Nucleus accumbens (tissue), 56 donors: ENCODE results near the gene KIAA1755.

Experiments
- DNase-seq, 56 donors: peaks; one replicate each; lab custom pipeline; 2025; lab: John Stamatoyannopoulos, UW

The KIAA1755 gene

DNA sequence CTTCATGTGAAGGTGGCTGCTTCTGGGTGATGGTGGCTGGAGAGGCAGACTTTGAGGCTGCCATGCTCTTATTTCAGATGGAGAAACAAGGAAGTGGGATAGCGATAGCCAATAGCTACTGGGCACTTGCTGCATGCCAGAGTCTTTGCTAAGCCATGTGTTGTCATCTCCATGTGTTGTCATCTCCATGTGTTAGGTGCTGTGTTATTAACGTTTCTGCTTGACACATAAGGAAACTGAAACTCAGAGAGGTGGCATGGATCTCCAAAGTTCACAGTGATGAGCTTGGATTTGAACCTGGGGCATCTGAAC, 16.9 kb downstream of the KIAA1755 start:
- DNase-seq = no peak

DNA sequence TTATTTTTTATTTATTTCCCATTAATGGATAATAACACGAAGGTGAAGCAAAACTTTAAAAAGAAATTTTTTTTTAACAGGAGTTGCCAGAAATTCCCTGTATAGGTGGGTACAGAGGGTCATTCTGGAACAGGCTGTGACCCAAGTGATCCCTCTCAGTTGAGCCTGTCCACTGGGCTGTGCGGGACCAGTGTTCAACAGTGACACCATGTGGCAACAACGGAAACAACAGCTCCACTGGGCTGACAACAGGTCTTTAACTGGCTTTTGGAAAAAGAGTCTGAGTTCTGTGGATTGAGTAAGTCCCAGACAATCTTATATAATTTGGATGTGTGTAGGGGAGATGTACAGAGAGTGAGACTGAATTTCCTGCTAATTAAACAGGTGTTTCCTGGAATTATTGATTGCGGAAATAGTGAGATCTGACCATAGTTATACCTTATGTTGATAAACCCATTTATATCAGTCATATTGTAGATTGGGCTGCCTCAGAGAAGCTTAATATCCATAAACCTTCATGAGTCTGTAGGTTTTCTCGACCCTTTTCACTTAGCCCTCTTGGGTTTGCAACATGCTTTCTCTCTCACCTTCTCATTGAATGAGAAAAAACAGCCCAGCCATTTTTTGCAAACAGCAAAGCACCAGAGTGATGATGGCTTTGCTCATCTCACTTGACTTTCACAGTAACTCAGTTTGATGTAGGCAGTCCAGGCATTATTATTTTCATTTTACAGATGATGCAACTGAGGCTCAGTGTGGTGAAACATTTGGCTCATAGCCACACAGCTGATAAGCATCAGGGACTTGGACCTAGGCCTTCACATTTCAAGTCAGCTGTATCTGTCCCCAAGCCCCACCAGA, 17.5 kb downstream of the KIAA1755 start:
- DNase-seq = no peak

DNA sequence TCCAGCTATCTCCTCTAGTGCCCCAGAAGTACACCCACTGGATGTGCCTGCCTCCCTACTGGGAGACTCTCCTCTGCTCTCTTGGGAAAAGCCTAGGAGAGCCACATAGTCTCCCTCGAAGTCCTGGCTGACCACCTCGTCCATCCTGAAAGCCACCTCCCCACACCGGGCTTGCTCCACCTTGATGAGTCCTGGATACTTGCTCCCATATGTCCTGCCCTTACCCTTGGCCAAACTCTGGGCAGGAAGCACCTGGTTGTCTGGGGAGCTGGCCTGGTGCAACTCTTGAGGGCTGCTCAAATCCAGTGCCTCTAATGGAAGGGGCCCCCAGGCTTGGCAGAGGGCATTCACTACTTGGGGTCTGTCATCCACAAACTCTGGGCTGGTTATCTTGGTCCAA, 19.3 kb downstream of the KIAA1755 start:
- DNase-seq = no peak

DNA sequence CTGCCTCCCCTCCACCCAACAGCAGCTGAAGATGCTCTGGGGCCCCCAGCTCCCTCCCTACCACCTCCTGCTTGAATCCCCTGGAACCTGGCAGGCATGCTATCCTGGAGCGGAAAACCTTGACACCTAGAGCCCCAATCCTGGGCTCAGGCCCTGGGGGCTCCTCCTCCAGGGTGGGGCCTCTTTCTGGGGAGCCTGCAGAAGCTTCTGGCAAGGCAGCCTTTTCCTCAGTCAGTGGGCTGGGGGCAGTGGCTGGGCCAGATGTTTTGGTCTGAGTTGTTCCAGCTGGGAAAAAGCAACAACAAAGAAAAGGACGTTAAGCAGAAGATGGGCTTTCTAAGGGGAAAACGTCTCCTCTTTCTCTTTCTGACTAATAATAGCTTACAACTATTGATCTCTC, 21.1 kb downstream of the KIAA1755 start:
- DNase-seq = no peak

DNA sequence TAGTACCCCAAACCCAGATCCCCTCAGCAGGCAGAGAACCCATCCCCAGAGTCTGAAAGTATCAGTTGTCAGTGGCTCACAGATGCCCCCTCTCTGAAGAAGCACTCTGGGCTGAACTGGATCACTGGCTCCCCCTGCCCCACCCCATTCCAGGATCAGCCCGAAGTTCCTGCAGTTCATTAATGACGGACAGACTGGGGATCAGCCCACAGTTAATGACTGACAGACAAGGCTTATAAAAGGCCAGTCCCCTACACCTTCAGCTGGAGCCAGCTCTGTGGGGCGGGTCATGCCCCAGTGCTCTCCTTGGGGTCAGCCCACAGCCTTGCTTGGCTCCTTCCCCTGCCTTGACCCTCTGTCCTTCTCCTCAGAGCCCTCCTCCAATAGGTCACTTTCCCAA, 21.7 kb downstream of the KIAA1755 start:
- no peak for DNase-seq

DNA sequence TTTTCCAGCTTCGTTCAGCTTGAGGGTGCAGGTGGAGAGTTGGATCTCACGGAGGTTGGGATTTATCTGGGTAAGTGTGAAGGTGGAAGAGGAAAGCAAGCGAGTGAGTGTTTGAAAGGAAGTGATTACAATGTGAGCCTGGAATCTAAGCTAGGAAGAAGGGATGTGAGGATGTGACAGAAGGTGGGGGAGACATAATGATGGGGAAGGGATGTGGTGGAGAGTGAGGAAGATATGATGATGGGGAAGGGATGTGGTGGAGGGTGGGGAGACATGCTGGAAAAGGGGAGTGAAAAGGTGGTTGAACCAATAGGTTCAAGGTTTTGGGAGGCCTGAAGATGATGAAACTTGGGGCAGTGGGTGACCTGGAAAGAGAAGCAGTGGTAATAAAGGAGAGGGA, 23.2 kb downstream of the KIAA1755 start:
- DNase-seq = no peak

DNA sequence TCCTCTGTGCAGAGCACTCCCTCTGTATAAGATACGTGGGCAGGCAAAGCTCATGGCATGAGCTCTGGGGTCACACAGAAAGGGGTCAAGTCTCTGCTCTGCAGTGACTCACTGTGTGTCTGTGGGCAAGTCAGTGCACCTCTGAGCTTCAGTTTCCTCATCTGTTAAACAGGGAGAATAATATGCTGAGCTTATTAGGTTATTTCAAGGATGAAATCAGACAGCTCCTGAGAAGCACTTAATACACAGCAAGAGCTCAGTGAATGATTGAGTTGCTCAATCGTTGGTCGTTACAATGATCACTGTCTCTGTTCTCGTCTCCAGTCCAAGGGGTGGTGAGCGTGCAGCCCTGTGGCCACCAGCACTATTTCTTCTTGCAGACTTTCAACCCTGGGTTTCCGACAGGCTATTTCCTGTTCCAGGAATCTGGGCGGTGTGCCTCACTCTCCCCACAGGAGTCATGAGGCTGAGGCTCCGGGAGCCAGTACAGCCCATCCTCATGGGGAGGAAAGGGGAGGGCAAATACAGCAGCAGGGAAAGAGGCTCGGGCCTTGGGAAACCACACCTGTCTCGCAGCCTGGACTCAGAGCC, 28.9 kb downstream of the KIAA1755 start:
- DNase-seq = no peak

DNA sequence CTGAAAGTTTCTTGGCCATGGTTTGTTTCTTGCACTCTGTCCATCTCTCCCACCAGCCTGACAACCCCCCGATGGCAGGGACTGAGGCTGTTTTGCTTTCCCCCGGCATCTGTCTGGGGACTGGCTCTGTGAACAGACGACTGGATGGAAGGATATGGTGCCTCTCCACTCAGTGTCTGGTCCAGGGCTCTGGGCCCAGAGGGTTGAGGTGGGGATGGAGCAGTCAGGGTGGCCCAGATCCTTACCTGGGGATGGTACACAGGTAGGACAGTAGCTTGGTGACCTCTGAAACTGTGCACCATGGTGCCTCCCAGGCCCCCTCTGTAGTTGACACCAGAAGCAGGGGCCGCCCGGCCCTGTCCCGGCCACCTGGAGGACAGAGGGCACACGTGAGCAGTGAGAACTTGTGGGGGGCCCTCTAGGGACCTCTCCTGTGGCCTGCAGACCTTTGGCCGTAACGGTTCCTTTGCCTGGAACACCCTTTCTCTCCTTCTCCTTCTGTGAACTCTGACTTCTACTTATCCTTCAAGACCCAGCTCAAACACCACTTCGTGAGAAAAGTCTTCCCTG, 29.5 kb downstream of the KIAA1755 start:
- DNase-seq = no peak

DNA sequence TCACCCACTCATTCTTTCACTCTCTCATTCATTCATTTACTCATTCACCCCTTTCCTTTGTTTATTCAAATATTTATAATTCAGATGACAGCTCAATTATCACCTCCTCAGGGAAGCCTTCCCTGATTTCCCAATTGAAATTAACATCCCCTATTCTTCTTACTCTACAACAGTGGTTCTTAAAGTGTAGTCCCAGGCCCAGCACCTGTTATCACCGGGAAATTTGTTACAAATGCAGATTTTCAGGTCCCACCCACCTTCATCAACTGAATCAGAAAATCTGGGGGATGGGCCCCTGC, 30.3 kb downstream of the KIAA1755 start:
- no peak for DNase-seq

DNA sequence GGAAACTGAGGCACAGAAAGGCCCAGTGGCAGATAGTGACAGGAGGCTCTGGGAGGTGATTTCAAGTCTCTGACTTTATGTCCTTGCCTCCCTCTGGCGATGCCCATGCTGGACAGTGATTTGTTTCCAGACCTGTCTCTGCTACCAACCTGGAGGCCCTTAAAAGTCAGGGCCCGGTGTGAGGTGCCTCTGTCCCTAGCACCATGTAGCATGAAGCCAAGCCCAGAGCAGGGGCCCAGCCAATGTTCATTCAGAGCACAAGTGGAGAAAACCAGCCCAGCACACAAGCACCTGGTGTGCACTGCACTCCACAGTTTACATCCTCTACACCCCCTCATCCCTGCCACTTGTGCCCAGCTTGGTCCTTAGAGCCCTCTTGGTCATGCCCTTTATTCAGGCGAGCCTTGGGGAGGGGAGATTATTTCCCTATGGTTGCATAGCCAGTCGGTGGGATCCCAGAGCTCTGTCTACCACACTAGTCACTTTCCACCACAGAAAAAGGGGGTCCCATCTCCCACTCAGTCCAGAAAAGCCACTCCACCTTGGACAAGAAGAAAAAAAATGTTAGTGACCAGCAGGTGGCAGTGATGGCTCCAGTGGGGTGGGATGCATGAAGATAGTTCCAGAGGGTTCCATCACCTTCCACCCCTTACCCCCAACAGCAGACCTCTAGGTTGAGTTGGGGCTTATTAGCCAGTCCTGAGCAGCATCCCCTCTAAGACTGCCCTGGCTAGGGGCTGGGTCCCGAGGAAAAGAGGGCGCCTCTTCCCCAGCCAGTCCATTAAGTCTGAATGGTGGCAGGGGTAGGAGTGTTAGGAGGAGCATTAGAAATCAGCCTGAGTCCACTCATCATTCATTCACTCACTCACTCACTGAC, 30.9 kb downstream of the KIAA1755 start:
- no peak for DNase-seq

DNA sequence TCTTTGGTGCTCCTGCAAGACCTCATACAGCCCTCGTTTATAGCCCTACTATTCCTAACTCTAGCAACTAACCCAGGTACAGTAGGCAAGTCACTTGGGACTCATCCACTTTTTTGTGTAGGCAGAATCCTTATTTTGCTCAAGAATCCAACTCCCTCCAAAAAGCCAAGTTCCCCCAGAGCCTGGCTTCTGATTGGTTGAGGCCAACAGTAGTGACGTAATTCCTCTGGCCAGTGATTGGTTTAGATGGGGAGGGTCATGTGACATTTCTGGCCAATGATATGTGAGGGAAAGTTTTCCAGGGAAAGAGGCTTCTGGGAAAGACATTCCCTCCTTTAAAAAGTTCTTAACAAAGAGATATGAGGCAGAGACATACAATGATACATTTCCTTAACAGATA, 32.1 kb downstream of the KIAA1755 start:
- DNase-seq = peak in 1 of 56 donors; percentile 21

DNA sequence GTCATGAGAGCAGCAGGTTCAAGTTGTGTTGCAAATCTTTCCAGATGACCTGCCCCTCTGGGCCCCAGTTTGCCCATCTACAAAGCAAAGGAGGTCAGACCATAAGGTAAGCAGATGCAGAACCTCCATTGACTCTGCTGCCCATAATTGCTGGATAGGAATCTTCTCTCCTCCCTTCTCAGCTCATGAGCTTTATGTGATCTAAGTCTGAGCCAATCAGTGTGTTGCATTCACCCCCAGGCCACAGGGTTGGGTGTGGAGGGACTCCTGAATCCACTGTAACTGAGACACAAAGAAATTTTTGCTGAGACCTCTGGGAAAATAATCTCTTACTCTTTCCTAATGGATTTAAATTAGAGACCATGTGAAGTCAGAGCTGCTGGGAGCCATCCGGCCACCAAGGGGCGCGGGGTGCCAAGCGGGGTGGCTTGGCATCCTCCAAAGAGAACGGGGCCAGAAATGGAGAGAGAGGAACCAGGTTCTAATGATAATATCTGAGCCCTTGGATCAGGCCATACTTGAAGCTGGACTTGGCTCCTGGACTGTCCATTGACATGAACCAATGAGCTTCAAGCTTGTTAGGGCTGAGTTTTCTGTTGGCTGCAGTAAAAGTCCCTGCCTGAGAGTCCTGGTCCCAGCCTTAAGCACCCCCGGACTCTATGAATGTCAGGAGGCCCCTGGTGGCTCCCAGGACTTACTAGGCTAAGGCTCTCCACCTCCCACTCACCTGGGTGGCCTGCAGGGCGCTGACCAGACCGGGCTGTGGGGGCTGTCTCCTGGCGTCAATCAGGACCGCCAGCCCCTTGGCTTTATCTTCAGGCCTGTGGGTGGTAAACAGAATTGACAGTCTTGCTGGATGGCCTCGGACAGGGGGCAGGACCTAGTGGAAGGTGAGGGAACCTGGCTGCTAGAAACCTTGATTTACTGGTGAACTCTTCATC, 32.8 kb downstream of the KIAA1755 start:
- DNase-seq = no peak

DNA sequence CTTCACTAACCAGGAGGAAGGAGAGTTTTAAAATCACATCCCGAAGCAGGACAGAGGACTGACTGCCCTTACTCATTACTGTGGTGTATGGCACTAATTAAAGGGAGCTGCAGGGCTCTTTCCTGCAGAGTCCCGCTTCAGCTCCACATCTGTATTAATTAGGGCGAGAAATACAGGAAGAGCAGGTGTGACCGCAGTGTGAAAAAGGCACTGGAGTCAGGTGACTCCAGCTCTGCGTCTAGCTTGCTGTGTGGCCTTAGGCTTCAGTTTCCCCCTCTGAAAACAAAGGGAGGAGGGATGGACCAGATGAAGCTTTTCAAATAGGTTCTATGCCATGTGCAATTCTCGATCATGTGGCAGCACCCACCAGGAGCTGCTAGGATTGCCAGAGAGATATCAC, 34.0 kb downstream of the KIAA1755 start:
- DNase-seq = no peak

DNA sequence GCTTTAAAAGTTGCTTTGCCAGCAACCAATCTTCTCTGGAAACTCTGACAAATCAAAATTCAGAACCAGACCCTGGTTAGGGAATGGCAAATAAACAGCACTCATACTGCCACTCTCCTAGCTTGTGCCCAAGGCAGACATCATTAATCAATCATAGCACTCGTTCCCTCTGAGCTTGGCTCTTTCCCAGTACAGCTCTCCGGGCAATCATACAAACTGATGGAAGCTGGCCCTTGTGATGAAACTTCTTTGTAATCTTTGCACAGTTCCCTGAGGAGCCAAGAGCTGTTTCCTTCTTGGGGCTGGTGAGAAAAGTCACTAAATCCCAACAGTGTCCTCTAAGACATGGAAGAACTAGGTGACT, 34.7 kb downstream of the KIAA1755 start:
- no peak for DNase-seq

DNA sequence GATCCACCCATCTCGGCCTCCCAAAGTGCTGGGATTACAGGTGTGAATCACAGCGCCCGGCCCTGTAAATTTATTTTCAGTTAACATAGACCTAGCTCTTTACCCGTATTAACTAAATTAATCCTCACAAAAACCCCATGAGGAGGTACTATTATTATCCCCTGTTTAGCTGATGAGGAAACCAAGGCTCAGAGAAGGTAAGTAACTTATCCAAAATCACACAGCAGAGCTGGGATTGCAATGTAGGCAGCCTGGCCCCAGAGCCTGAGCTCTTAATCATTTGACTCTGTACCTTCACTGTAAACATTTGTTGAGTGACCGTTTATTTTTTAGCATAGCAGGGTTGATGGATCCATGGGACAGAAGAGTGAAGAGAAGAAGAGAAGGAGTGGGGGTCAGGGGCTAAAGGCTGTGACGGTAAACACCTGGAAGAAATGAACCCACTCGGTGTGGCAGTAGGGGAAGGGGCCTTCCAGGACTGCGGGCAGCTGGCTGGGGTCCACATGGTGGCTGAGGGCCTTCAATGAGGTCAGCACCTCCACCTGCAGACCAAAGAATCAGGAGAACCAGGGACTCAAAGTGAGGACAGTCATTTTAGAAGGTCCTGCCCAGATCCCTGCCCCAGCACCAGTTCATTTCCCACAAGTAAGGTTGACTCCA, 35.2 kb downstream of the KIAA1755 start:
- no peak for DNase-seq

DNA sequence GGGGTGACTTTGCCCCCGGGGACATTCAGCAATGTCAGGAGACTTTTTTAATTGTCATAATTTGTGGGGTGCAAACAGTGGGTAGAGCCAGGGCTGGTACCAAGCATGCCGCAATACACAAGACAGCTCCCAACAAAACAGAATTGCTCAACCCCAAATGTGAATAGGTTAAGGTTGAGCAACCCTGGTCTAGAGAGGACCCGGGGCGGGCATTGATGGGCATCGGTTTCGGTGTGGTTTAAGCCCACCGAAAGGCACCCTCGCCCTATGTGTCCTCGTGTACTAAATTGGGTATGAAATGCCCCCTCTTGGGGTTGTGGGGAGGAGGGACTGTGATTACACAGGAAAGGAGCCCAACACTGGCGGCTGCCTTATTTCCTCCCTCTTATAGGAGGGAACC, 36.0 kb downstream of the KIAA1755 start:
- no peak for DNase-seq

DNA sequence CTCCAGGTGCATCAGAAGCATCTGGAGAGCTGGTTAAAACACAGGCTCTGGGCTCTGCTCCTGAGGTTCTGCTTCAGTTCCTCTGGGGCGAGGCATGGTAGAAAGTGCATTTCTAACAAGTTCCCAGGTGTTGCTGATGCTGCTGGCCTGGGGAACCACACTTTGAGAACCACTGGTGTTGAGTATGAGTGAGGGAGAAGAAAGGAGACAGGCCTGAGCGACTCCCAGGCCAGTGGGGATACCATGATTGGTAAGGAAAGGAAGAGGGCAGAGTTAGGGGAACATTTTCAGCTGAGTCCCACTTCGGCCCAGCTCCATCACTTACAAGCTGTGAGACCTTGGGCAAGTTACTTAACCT, 36.8 kb downstream of the KIAA1755 start:
- DNase-seq = no peak

DNA sequence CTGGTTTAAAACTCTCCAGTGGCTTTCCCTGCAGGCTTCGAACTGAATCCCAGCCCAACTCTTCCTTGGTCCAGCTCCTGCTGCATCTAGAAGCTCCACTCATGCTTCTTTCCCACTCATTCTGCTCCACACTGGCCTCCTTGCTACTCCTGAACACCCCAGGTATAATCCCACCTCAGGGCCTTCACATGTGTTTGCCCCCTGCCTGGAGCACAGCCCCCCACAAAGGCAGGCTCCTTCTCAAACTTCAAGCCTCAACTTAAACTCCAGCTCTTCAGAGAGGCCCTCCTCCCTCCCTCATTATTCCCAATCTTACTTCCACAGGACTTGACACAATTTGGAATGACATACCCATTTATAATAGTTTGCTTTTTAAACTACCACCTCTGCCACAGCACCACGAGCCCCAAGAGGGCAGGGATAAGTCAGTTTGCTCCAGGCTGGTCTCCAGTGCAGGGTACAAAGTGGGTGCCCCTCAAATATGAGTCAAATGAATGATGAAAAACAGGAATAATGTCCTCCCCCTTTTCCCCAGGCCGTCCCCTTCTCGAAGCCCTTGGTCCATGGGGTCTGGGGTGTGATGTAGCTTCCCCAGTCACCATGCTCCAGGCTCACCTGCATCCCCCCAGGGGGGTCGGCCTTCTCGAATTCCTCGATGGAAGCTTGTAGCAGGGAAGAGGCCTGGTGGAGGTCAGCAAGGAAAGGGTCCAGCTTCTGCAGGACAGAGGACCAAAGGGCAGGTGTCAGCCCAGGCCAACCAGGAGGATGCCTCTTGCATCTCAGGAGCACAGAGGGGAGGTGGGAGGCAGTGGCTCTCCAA, 37.4 kb downstream of the KIAA1755 start:
- DNase-seq = no peak
